Measurements from ENCODE around the gene PDE3B.
"Not testable (repeated sequence)": the region's sequence is repeated elsewhere in the genome, so short reads cannot be mapped to it uniquely, and the experiment has no call there.

Gene PDE3B

DNA sequence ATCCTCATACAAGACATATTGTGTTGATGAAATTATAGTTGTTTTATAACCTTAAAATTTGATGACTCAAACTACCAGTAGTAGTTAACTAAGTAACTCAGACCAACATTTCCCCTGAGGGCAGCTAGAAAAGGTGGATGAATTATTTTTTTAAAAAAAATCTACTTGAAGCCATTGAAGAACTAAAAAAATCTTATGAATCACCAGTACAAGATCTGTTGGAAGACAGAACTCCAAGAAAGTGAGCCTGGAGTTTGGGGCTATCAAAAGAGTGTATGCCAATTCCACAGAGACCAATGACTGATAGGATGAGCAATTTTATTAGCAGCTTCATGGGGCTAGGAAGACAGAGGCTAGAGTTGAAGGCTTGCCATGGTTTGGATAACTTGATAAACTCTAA, 176.0 kb downstream of the PDE3B start:
- DNase-seq, result no peak

DNA sequence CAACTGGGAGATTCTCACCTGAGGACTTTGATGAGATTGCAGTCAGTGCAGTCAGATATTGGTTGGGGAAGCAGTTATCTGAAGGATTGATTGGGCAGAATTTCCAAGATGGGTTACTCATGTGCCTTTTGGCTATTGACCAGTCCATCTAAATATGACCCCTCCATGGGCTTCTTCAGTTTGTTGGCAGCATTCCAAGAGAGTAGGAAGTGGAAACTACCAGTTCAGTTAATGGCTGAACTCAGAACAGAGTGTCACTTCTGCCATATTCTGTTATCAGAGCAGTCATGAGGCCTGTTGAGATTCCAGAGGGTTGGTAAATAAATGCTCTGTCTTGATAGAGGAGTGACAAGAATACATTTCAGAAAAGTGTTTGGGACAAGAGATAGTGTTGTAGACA, 177.4 kb downstream of the PDE3B start:
- no peak for DNase-seq

DNA sequence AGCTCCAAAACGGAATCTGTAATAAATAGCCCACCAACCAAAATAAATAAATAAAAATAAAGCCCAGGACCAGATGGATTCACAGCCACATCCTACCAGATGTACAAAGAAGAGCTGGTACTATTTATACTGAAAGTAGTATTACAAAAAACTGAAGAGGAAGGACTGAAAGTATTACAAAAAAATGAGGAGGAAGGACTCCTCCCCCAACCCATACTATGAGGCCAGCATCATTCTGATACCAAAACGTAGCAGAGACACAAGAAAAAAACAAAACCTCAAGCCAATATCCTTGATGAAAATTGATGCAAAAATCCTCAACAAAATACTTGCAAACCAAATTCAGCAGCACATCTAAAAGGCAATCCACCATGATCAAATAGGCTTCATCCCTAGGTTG, 183.0 kb downstream of the PDE3B start:
- DNase-seq, result no peak

DNA sequence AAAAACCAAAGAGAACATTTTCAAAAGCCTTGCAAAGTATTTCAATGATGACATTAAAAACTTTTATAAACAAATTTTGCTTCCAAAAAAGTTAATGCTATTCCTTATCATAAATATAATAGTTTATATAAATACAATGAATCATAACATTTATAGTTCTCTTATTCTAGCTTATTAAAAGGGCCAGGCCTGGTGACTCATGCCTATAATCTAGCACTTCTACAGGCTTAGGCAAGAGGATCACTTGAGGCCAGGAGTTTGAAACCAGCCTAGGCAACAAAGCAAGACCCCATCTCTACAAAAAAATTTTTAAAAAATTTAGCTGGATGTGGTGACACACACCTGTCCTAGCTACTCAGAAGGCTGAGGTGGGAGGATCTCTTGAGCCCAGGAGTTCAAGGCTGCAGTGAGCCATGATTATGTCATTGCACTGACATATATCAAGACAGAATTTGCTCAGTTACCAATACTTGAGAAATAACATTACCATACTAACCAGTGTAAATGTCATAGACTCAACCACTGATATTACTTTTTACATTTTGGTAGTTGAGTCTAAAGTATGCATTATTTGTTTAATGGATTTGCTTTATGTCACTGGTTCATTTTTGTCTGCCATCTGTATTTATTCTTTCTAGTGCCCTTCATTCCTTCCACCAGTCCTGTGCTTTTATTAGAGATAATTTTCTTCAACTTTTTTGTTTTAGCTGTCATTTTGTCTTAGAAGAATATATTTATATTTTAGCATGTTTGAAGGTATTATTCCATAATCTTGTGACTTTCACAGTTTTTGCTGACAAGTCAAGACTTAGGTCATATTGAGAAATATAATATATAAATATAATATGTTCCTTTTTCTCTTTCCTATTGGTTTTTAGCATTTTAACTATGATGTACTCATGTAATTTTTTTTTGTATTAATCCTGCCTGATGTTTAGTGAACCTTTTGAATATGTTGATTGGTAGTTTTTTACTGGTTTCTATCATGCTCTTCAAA, 192.2 kb downstream of the PDE3B start:
- no peak for DNase-seq

DNA sequence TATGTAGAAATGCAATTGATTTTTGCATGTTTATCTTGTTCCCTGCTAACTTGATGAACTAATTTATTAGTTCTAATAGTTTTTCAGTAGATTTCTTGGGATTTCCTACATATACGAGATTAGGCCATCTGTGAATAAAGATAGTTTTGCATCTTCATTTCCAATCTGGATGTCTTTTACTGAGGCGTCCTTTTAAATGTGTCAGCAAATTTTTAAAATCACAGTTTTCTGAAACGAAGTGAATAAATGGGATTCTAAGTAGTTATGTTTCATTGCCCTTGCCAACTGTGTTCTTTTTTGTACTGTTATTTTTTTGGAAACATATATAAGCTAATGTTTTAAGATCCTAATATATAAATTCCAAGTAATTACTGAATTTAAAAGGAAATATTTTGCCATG, 198.4 kb downstream of the PDE3B start:
- DNase-seq, result no peak

DNA sequence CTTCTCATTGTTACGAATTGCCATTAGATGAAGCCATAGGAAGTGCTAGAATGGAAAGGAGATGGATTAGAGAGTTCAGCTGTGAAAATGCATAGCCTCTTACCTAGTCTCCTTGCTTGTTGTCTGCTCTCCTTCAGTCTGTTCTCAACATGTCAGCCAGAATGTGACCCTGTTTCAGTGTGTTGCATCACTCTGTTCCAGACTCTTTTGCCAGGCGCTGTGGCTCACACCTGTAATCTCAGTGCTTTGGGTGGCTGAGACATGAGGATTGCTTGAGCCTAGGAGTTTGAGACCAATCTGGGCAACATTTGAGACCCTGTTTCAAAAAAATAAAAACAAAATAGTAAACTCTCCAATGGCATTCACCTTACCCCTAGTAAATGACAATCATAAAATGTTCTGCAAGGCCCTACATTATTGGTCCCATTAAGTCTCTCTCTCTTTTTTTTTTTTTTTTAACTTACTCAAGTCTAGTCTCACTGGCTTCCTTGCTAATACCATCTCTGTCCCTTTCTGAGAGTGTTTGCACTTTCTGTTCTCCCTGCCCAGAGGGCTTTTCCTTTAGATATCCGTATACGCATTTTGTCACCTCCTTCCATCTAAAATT, 209.1 kb downstream of the PDE3B start:
- no peak for DNase-seq

DNA sequence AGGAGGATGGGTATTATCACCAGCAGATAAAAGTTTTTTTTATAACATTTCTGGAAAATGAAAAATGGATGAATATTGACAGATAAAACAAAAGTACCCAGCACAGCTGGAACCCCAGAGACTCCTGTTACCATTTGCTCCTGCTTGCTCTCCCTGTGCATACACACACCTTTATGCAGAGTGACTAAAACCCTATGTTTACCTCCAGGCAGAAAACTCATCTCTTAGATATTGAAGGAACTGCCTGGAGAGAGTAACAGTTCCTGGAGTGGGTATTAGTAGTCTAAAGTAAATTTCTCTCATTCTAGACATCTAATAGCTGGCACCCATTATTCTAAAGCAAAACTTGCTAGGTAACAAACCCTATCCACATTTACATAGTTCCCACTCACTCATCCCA, 210.5 kb downstream of the PDE3B start:
- DNase-seq, result no peak

DNA sequence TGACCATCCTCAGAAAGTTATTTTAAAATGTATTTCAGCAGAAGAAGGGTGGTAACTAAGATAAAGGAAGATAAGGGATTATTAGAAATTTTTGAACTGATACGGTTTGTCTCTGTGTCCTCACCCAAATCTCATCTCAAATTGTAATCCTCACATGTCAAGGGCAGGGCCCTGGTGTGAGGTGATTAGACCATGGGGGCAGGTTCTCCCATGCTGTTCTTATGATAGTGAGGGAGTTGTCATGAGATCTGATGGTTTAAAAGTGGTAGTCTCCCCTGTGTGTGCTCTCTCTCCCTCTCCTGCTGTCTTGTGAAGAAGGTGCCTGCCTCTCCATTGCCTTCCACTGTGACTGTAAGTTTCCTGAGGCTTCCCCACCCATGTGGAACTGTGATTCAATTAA, 212.3 kb downstream of the PDE3B start:
- no peak for DNase-seq

DNA sequence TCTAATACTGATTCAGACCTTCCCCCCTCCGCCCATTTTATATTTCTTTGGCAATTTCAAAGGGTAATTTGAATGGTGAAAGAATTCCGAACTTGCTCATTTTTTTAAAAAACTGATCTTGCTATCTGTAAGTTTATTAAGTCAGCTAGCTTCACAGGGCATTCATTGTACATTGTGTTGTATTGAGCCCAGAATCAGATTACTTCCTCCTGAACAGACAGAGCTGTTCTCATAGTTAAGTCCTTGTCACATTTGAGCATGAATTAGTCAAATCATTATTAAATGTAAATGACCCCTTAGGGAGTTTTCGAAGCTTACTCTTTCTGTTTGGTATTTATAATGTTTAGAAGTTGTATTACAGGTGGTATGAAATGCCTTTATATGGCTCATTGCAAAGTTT, 214.0 kb downstream of the PDE3B start:
- no peak for DNase-seq

DNA sequence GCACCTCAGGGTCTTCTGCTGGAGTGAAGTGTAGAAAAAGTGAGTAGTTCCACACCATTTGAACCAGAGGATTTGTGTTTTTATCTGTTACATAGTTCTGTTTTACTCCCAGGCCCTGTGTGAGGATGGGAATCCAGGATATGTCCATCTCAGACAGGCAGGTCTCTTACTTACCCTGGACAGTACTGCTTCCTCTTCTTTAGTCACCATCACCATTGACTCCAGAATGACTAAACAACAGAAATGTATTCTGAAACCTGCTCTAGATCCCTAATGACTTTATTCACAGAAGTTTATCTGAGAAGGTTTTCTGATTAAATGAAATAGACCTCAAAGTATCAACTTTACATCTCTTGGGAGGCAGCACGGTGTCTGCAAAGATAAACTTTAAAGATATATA, 214.8 kb downstream of the PDE3B start:
- DNase-seq, result no peak

DNA sequence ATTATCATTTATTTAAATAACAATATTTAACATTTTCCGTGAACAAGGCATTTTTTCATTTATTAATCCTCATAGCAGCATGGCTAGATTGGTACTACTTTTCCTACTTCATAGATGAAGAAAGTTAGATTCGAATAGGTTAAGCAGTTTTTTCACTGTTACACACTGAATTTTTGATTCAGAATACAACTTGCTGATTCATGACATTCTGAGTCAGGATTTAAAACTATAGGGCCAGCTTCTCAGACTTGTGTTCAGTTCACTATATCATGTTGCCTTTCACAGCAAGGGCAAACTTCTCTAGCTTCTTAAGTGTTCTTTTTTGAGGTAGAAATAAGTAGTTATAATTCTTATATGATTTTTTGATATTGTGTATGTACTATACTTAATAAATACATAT, 216.9 kb downstream of the PDE3B start:
- DNase-seq, result no peak

DNA sequence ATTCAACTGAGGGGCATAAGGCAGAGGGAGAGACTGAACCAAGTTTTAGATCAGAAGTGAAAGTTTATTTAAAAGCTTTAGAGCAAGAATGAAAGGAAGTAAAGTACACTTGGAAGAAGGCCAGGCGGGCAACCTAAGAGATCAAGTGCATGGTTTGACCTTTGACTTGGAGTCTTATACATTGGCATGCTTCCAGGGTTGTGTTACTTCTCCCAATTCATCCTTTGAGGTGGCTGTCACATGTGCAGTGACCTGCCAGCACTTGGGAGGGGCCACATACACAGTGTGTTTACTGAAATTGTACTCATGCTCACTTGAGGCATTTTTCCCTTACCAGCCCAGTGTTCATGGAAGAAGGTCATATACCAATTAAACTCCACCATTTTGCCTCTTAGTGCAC, 218.1 kb downstream of the PDE3B start:
- no peak for DNase-seq

DNA sequence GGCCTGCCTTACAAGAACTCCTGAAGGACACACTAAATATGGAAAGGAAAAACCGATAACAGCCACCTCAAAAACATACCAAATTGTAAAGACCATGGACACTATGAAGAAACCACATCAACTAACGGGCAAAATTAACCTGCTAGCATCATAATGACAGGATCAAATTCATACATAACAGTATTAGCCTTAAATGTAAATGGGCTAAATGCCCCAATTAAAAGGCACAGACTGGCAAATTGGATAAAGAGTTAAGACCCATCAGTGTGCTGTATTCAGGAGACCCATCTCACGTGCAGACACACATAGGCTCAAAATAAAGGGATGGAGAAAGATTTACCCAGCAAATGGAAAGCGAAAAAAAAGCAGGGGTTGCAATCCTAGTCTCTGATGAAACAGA, 220.2 kb downstream of the PDE3B start:
- DNase-seq, result not testable (repeated sequence)

DNA sequence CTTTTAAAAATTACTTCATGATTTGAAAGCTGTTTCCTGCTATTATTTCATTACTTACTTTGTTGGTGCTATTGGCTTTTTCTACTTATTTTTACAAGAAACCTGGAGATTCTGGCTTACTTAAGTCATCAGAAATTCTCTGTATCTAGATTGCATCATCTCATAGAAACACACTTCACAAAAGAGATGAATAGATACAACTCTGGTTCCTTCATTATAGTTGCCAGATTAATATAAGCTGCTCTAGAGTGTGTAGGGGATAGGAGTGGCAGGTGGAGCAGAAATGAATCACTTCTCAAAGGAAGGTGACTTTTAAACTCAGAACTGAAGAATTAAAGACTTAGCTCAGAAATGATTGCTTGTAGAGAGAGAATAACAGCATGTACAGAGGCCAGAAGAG, 228.4 kb downstream of the PDE3B start:
- no peak for DNase-seq

DNA sequence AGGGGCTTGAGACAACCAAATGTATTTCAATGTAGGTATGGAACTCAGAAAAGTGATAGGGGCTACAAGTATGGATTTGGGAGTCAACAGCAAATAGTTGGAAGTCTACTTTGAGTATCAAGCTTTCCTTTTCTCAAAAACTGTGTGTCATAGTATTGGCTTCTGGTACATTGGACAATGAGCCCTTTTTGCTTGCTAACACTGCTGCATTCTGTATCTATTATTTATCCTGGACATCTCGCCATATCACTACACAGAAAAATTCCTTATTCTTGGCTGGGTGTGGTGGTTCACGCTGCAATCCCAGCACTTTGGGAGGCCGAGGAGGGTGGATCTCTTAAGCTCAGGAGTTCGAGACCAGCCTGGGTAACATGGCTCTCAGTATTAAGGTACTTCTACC, 230.0 kb downstream of the PDE3B start:
- DNase-seq, result no peak

DNA sequence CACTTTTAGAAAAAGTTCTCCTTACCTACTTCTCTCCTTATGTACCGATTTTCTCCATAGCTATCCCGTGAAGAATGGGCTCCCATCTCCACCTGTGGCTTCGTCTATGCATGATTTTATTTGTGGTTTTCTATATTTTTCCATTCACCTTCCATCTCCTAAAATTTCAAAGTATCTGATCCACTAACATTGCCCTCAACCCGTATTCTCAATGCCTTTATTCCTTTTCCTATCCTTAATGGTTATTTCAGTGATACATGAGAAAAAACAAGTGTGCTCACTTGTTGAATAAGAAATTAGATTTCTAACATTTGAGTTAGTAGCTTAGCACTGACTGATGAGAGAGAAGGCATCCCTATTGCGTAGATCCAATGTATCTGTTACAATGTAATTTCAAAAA, 231.6 kb downstream of the PDE3B start:
- no peak for DNase-seq

DNA sequence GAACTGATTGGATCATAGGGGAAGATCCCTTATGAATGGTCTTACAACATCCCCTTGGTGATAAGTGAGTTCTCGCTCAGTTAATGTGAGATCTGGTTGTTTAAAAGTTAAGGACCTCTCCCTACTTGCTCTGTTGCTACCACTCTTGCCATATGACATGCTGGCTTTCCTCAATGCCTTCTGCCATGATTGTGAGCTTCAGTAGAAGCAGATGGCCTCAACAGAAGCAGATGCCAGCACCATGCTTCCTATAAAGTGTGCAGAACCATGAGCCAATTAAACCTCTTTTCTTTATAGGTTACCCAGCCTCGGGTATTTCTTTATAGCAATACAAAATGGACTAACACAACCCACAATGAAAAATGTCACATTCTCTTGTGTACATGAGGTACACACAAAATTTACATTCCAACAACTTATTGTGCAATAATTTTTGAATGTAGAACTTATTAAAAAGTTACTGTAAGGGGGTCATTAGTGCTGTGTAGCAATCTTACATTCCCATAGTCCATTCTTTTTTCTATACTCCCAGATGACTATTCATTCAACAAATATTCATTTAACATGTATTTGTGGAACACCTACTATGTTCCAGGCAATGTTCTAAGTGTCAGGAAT, 238.1 kb downstream of the PDE3B start:
- no peak for DNase-seq

DNA sequence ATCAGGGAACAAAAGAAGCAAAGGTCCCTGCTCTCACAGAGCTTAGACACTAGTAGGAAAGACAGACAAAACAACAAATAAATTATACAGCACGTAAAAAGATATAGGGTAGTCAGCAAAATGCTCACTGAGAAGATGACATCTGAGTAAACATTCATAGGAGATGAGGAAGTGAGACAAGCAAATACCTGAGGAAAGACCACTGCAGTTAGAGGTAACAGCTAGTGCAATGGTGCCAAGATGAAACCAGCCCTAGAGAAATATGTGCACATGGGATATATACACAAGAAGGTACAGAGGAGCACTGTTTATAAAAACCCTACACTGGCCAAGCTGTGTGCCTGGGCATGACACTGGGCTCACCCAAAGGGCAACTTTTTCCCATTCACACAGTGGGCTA, 238.6 kb downstream of the PDE3B start:
- DNase-seq, result no peak

DNA sequence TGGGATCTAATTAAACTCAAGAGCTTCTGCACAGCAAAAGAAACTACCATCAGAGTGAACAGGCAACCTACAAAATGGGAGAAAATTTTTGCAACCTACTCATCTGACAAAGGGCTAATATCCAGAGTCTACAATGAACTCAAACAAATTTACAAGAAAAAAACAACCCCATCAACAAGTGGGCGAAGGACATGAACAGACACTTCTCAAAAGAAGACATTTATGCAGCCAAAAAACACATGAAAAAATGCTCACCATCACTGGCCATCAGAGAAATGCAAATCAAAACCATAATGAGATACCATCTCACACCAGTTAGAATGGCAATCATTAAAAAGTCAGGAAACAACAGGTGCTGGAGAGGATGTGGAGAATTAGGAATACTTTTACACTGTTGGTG, 240.1 kb downstream of the PDE3B start:
- not testable (repeated sequence) for DNase-seq

DNA sequence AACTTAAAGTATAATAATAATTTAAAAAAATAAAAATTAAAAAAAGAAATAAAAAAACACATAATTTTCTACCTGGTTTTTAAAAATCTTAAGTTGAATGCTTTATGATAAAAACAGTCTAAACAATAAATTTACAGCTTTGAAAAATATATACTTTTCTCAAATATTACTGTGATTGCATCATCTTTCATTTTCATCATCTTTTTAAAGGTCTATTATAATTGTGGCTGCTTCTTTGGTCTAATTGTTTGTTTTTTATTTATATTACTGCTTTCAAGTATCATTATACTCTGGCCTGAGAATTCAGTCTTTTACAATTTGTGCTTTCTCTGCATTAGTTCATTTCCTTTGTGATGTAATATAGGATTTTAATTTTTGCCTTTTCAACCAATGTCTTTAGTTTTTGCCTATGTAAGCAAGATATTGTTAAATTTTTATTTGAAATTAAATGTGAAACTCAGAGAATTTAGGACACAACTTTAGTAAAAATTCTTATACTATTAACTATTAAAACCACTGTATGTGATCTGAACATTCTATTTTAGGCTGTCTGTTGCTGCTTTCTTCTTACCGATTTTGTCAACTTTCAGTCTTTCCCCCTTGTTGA, 241.2 kb downstream of the PDE3B start:
- no peak for DNase-seq

DNA sequence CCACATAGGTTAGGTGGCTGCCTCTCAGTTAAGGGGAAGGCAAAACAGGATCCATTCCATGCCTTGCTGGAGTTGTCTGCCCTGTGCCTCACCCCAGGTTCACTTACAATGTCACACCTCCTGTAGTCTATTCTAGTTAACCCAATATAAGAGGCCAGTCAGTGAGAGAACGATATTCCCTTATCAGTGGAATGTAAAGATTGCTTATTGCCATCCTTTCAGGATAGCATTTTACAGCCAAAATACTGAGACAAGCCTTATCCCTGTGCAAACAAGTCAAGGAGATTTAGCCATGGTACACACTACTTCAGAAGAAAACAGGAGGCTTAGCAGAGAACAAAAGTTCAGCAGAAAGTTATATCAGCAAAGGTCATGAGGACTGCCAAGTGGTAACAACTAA, 242.9 kb downstream of the PDE3B start:
- no peak for DNase-seq

DNA sequence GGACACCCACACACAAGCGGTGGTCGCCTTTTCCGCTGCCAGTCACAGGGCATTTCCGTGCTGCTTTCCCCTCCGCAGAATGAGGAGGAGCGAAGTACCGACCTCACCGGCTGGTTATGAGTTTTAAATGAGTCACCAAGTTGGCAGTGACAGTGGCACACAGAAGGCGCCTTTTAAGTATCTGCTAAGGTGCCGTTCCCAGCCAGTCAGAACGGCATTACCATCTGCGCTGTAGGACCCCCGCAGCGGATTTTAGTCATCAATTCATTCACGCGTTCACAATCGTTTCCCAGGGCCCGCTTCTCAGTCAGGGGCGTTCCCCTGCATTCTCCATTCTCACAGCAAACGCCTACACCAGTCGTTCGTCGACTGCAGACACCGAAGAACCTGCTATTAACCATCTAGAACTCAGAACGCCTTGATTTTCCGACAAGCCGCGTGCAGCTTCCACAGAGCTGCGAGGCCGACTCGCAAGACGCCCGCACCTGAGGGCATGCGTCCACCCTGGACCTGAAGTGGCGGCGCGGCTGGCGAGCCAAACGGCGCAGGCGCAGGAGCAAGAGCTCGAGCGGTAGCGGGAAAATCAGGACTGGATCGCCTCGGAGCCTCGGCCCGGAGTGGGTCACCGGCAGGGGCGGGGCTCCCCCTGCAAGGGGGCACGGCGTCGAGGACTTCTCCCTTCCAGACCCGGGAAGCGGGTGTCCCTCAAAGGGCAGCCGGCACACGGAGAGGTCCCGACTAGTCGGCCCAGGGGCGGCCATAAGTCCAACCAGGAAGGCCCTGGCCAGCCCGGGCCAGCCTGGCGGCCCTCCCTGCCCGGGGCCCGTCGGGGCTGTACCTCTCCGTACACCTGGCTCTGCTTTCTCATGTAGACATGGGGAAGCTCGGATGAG, 247.8 kb downstream of the PDE3B start:
- DNase-seq, result no peak

Measured in AML-193 (cell line).